Left renal pelvis (tissue), 4 donors: ENCODE data around the gene CACUL1. TPM values are rescaled to one million over a fixed set of nuclear protein-coding genes. Genes with fewer than 3 reads are reported as not detected.
"Not testable (repeated sequence)": the region's sequence is repeated elsewhere in the genome, so short reads cannot be mapped to it uniquely, and the experiment has no call there.

ENCODE experiments used
- DNase-seq, 4 donors: peaks; one replicate each; pipeline ENCODE4 v3.0.0-alpha.2; 2013; ENCODE audit warnings: low read depth in 4 of 4, low spot score in 3 of 4
- polyA plus RNA-seq, 4 donors: library from polyadenylated mRNA; unstranded; fragments of 120-200 nt; gene quantifications; one replicate each; pipeline ENCODE4 v1.2.1, GENCODE V29; 2013; ENCODE audit not compliant: insufficient read length in 4 of 4

CACUL1 gene
- polyA plus RNA-seq, 4 donors, result 28.7 to 33.8 (median 30.6) TPM

DNA sequence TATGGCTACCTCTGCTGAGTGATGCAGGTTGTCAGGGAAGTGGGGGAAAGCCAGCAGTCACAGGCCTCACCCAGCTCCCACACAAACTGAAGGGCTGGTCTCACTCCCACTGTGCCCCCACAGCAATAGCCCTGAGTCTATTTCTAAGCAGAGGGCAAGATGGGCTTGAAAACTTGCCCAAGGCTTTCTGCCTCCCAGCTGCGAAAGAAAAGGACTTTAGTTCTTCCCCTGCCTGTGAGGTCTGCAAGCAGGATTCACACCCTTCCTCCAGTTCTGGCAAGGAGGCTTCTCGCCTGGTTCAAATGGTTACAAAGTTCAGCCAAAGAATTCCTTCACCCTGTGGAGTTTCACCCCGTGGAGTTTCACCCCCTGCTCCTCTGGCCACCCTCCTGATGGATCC is 96.0 kb downstream of the CACUL1 start:
- no peak for DNase-seq

DNA sequence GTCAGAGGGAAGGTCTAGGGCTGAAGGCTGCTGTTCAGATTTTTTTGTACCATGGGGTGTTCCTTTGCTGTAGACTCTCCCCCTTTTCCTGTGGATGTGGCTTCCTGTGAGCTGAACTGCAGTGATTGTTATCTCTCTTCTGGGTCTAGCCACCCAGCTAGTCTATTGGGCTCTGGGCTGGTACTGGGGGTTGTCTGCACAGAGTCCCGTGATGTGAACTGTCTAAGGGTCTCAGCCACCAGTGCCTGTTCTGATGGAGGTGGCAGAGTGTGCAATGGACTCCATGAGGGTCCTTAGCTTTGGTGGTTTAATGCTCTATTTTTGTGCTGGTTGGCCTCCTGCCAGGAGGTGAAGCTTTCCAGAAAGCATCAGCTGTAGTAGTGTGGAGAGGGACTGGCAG is 96.6 kb downstream of the CACUL1 start:
- DNase-seq, result not testable (repeated sequence)

DNA sequence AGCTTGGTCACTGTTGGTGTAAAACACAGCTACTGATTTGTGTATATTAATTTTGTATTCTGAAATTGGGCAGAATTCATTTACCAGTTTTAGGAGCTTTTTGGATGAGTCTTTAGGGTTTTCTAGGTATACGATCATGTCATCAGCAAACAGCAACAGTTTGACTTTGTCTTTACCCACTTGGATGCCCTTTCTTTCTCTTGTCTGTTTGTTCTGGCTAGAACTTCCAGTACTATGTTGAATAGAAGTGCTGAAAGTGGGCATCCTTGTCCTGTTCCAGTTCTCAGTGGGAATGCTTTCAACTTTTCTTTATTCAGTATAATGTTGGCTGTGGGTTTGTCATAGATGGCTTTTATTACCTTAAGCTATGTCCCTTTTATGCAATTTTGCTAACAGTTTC is 109.5 kb downstream of the CACUL1 start:
- DNase-seq, result not testable (repeated sequence)

DNA sequence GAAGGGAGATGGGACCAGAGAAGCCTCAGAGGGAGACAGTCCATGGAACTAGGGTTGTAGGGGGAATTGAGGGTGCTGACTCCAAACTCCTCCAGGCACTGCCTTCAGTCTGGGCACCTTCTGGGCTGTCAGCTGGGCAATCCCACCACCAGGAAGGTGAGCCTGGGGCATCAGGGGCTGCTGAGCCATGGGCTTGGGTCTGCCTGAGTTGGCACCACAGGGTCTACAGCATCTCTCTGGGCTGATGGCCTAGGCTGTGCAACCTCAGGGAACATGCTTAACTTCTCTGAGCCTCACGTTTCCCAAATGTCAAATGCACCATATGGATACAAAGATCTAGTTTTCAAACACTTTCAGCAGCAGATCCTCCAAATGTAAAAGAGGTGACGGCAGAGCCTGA is 112.5 kb downstream of the CACUL1 start:
- DNase-seq, result no peak

DNA sequence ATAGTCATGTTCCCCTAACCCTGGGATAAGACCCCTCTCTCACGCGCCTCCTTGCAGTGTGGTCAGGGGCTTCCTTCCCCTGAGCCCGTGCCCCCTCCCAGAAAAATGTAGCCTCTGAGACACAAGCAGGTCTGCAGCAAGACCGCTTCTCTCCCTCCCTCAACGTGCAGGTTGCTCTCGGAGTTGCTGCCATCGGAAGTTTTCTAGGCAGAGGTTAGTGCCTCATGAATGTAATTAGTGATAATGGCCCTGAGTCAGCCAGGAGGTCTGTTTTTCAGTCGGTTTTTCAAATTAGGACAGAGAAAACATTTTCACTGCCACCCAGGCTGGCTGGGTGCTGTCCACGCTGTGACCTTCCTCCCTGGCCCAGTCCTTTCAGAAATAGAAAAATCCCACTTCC is 116.1 kb downstream of the CACUL1 start:
- DNase-seq, result no peak

DNA sequence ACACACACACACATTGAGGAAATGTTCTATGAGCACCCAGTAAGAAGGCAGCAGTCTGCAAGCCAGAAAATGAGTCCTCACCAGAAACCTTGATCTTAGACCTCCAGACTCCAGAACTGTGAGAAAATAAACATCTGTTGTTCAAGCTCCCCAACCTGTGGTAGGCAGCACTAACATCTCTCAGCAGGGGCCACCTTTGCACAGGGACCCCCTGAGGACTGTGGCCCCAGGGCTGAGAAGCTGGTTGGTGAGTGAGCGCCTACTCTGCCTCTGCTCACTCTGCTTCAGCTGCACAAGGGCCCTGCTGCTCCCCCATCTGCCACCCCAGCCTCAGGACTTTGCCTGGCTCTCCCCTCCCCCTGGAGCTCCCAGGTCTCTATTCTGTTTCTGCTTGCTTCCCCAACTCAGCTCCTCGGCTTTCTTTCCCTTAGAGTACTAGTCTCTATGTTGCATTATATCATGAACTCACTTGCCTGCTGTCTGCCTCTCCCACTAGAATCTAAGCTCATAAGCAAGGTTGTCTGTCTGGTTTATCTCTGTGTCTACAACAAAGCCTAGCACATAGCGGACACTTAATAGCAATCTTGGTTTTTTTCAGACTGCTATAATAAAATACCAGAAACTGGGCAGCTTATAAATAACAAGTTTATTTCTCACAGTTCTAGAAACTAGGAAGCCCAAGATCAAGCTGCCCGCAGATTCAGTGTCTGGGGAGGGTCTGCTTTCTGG is 118.9 kb downstream of the CACUL1 start:
- no peak for DNase-seq

DNA sequence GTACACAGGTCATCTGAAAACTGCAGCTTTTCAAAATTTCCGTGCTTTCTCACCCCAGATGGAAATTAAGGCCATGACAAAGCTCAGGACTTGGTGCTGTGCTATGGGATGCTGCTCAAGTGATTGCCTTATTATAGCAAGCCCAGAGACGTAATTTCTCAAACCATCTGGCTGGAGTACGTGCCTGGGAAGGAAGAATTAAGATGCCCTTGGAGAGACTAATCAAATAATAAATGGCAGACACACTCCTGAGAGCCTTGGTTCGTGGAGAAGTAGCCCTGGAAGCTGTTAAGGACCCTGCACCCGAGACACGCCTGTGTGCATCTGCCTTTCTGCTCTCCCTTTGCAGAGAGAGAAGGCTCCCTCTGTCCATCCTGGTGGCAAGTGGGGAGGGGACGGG is 121.0 kb downstream of the CACUL1 start:
- no peak for DNase-seq

DNA sequence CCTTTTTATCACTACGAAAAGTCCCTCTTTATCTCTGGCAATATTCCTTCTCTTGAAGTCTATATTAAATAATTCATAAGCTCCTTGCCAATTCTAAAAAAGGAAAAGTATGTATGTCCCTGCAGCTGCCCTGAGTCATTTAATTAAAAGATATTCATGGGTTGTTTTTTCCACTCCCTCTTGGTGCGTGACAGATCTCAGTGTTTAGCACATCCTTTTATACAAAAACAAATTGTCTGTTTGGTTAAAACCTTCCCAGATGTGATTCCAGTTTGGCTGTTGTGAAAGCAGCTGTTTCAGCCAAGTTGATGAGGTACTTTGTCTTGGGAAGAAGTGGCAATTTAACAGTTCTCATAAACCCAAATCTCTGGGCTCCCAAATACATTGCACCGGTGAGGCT is 125.6 kb downstream of the CACUL1 start:
- no peak for DNase-seq

DNA sequence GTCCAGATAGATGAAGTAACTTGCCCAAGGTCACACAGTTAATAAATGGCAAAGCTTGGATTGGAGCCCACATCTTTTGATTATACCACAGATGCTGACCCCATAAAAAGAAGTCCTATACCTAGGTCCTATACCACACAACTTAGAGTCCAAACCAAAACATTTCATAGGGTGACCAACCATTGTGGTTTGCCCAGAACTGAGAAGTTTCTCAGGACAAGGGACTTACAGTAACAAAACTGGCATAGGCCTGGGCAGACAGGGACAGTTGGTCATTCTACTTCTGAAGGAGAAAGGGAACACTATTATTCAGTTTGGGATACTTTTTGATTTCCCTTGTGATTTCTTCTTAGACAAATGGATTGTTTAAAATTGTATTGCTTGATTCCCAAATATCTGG is 126.4 kb downstream of the CACUL1 start:
- DNase-seq, result no peak

DNA sequence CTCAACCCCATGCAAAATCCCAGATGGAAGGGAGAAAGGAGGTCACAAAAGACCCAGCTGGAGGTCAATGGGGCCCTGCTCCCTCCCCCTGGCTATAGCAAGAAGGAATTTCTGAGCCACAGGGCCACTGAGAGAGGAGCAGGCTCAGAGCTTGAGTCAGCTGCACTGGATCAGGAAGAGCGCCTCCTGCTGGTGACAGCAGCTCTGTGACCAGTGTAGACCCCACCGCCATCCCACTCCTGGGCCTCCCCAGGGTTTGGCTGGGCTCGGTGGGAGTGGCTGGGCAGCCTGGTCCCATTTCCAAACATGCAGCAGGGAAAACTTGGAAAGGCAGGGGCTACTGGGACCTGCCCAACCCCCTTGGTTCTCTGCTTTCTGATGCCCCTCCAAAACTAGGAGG is 127.8 kb downstream of the CACUL1 start:
- no peak for DNase-seq

Other genes with a start within 250 kb of the CACUL1 start
- under 1 TPM in 2 of 4 donors, not detected in 2; 0.03 TPM for gene PRLHR, start 159.3 kb downstream of the CACUL1 start, polyA plus RNA-seq